ENCODE measurements around the gene ZNF772. TPM values are rescaled to one million over a fixed set of nuclear protein-coding genes. Genes with fewer than 3 reads are reported as not detected.

The ZNF772 gene
- total RNA-seq (2022; extraction: Qiagen RNA extraction; ENCODE audit: low read depth), result 0.58 to 1.8 TPM (median 1.5 TPM) in 5 replicates

DNA sequence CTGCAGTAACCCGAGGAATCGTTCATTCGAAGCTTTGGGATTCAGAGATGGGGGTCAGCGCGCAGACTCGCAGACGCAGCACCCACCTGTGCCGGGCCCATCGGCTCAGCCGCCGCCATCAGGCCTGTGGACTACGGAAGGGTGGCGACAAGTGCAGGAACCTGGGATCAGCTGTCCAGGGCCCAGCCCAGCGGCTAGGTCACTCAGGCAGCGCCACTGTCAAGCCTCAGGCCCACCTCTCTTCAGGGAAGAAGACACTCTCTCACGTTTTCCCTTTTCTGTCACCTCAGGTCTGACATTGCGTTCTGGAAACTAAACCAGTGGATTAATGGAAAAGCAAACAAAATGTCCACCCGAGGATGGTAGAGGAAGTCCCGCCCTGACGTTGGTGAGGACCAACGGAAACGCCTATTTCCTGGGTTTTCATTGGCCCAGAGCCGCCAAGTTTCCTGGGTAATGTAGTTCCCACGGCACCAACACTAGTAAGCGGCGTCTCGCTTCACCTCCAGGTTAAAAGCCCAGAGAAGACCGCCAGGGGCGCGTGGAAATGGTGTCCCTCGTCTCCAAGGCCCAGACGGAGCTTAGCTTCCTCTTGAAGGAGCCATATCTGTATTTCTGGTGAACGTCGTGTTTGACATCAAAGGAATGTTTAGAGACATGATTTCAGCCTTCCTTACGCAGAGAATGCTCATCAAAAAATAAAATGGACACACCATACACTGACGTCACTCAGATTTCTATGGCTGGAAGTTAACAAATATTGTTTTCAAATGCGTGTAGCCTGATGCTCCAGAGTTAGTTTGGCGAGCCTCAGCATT lies at the start of gene ZNF772:
Gene ZNF772 (minus strand): TSS at position 376 of the 818 bp plus-strand sequence. CDS start 257 bp downstream, at position 119.

DNA sequence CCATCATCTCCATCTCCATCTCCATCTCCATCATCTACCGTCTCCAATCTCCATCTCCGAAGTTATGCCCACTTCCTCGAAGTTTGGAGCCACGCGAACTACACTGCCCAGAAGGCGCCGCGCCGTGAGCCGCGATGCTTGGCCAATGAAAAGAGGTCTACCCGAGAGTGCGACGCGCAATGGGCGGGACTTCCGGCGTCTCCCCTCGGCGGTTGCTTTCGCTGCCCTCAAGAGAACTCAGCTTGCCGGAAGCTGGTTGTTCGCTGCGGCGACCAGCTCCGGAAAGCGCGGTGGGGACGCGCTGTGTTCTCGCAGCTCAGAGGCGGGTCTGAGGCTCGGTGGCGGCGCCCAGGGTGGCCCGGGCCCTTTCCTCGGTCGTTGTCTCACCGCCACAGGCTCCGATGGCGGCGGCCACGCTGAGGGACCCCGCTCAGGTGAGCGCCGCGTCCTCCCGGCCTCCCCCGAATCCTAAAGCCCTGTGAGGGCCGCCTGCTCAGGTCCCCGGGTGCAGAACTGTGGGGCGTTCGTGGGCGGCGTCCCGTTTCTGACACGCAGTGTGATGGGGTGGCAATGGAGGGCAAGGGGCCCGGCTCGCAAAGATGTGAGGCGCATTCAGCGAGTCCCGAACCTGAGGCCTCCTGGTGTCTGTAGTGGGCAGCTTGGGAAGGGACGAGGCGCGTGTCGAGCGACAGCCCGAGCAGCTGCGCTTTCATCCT lies 22.5 kb upstream of the ZNF772 start, which contains the start of gene ZNF773:
Gene ZNF773 (plus strand): TSS at position 259 of the 716 bp plus-strand sequence. CDS start 143 bp downstream, at position 402.

DNA sequence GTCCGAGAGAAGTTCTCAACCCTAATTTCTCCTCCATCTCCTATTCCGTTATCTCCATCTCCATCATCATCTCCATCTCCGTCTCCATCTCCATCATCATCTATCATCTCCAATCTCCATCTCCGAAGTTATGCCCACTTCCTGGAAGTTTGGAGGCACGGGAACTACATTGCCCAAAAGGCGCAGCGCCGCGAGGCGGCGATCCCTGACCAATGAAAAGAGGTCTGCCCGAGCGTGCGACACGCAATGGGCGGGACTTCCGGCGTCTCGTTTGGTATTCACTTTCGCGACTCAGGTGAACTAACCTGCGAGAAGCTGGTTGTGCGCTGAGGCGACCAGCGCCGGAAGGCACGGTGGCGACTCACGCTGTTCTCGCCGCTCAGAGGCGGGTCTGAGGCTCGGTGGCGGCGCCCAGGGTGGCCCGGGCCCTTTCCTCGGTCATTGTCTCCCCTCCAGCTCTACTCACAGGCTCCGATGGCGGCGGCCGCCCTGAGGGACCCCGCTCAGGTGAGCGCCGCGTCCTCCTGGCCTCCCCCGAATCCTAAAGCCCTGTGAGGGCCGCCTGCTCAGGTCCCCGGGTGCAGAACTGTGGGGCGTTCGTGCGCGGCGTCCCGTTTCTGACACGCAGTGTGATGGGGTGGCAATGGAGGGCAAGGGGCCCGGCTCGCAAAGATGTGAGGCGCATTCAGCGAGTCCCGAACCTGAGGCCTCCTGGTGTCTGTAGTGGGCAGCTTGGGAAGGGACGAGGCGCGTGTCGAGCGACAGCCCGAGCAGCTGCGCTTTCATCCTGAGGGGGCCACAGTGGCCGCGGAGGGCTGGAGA lies 10.3 kb upstream of the ZNF772 start, which contains the start of gene ZNF419:
Gene ZNF419 (plus strand): TSS at position 274 of the 822 bp plus-strand sequence. CDS start 201 bp downstream, at position 475.

DNA sequence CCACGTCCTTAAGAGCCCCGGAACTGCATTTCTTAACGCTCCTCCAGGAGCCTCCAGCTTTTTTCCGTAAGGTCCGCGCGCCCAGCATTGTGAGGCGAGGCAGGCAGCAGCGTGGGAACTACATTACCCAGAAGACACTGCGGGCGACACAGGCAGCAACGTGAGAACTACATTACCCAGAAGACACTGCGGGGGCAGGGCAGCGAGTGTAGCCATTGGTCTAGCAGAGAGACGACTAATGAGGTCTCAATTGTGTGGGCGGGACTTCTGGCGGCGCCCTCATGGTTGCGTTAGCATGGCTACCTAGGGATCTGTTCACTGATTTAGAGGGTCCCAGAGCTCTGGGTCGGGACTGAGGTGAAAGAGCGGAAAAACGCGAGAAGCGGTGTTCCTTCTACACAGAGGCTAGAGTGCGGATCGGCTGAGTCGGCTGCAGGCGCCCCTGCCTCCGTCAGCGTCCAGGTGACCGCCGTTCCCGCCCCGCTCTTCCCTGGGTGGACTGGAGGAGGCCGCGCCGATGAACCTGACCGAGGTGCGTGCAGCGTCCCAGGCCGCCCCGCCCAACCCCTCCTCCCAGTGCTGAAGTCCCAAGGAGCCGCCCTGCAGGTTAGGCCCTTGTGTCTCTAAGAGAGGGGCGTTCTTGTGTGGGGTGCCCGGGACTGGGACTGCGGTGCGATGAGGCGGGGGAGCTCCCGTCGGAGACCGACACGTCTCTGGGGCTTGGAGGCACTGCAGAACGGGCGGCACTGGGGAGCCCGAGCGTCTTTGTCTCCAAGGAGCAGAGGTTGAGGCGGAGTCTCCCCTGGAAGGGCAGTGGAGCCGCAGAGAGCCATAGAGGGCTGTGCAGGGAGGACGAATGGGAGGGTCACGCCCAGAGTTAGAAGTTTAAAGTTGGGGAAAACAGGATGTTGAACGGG lies 42.0 kb downstream of the ZNF772 start, which contains the start of gene ZNF749:
Gene ZNF749 (plus strand): TSS at position 264 of the 917 bp plus-strand sequence. CDS start 254 bp downstream, at position 518.

Other genes with a start within 250 kb of the ZNF772 start
- gene AURKC, start 246.5 kb downstream of the ZNF772 start, total RNA-seq (2022; extraction: Qiagen RNA extraction; ENCODE audit: low read depth), result 0.23 to 0.73 TPM (median 0.37 TPM) in 5 replicates
- 1.2 to 2.4 TPM (median 2.0 TPM) in 5 replicates for gene ZNF805, start 236.9 kb downstream of the ZNF772 start, total RNA-seq (2022; extraction: Qiagen RNA extraction; ENCODE audit: low read depth)
- 0.89 to 1.2 TPM (median 0.96 TPM) in 5 replicates for gene ZNF460, start 197.1 kb downstream of the ZNF772 start, total RNA-seq (2022; extraction: Qiagen RNA extraction; ENCODE audit: low read depth)
- gene ZNF543, start 157.1 kb downstream of the ZNF772 start, total RNA-seq (2022; extraction: Qiagen RNA extraction; ENCODE audit: low read depth), result 0.78 to 1.7 TPM (median 1.4 TPM) in 5 replicates
- gene ZNF304, start 126.3 kb downstream of the ZNF772 start, total RNA-seq (2022; extraction: Qiagen RNA extraction; ENCODE audit: low read depth), result 2.0 to 2.5 TPM (median 2.3 TPM) in 5 replicates
- gene TRAPPC2B, start 114.0 kb downstream of the ZNF772 start, total RNA-seq (2022; extraction: Qiagen RNA extraction; ENCODE audit: low read depth), result 15.8 to 18.0 TPM (median 16.3 TPM) in 5 replicates
- 1.4 to 2.2 TPM (median 1.7 TPM) in 5 replicates for gene ZNF547, start 114.0 kb downstream of the ZNF772 start, total RNA-seq (2022; extraction: Qiagen RNA extraction; ENCODE audit: low read depth)
- gene ZNF548, start 87.7 kb downstream of the ZNF772 start, total RNA-seq (2022; extraction: Qiagen RNA extraction; ENCODE audit: low read depth), result 2.2 to 4.6 TPM (median 3.9 TPM) in 5 replicates
- 4.0 to 7.4 TPM (median 4.9 TPM) in 5 replicates for gene ZNF17, start 66.4 kb downstream of the ZNF772 start, total RNA-seq (2022; extraction: Qiagen RNA extraction; ENCODE audit: low read depth)
- gene ZNF749, start 42.2 kb downstream of the ZNF772 start, total RNA-seq (2022; extraction: Qiagen RNA extraction; ENCODE audit: low read depth), result 14.1 to 17.2 TPM (median 14.4 TPM) in 5 replicates
- 0.08 to 0.10 TPM in 2 of 5 replicates, not detected in the others for gene VN1R1, start 20.4 kb downstream of the ZNF772 start, total RNA-seq (2022; extraction: Qiagen RNA extraction; ENCODE audit: low read depth)
- 5.6 to 9.9 TPM (median 6.5 TPM) in 5 replicates for gene ZNF419, start 10.2 kb upstream of the ZNF772 start, total RNA-seq (2022; extraction: Qiagen RNA extraction; ENCODE audit: low read depth)
- 3.6 to 5.6 TPM (median 5.5 TPM) in 5 replicates for gene ZNF773, start 22.4 kb upstream of the ZNF772 start, total RNA-seq (2022; extraction: Qiagen RNA extraction; ENCODE audit: low read depth)
- gene ZNF549, start 49.8 kb upstream of the ZNF772 start, total RNA-seq (2022; extraction: Qiagen RNA extraction; ENCODE audit: low read depth), result 1.5 to 2.1 TPM (median 1.8 TPM) in 5 replicates
- gene ZNF550, start 82.3 kb upstream of the ZNF772 start, total RNA-seq (2022; extraction: Qiagen RNA extraction; ENCODE audit: low read depth), result 3.0 to 4.3 TPM (median 3.8 TPM) in 5 replicates
- gene ZNF416, start 101.3 kb upstream of the ZNF772 start, total RNA-seq (2022; extraction: Qiagen RNA extraction; ENCODE audit: low read depth), result 3.4 to 5.5 TPM (median 4.7 TPM) in 5 replicates
- not detected in 5 replicates for gene ZIK1, start 106.6 kb upstream of the ZNF772 start, total RNA-seq (2022; extraction: Qiagen RNA extraction; ENCODE audit: low read depth)
- 4.2 to 5.6 TPM (median 4.8 TPM) in 5 replicates for gene ZNF530, start 122.3 kb upstream of the ZNF772 start, total RNA-seq (2022; extraction: Qiagen RNA extraction; ENCODE audit: low read depth)
- gene ZNF134, start 136.7 kb upstream of the ZNF772 start, total RNA-seq (2022; extraction: Qiagen RNA extraction; ENCODE audit: low read depth), result 8.8 to 12.1 TPM (median 9.3 TPM) in 5 replicates
- 5.1 to 6.8 TPM (median 6.0 TPM) in 5 replicates for gene ZNF211, start 155.6 kb upstream of the ZNF772 start, total RNA-seq (2022; extraction: Qiagen RNA extraction; ENCODE audit: low read depth)
- not detected in 5 replicates for gene ZSCAN4, start 191.4 kb upstream of the ZNF772 start, total RNA-seq (2022; extraction: Qiagen RNA extraction; ENCODE audit: low read depth)
- 4.8 to 5.6 TPM (median 5.0 TPM) in 5 replicates for gene ZNF551, start 204.4 kb upstream of the ZNF772 start, total RNA-seq (2022; extraction: Qiagen RNA extraction; ENCODE audit: low read depth)
- not detected in 5 replicates for gene ZNF154, start 231.6 kb upstream of the ZNF772 start, total RNA-seq (2022; extraction: Qiagen RNA extraction; ENCODE audit: low read depth)